ENCODE measurements around the gene BRAT1.

The BRAT1 gene

DNA sequence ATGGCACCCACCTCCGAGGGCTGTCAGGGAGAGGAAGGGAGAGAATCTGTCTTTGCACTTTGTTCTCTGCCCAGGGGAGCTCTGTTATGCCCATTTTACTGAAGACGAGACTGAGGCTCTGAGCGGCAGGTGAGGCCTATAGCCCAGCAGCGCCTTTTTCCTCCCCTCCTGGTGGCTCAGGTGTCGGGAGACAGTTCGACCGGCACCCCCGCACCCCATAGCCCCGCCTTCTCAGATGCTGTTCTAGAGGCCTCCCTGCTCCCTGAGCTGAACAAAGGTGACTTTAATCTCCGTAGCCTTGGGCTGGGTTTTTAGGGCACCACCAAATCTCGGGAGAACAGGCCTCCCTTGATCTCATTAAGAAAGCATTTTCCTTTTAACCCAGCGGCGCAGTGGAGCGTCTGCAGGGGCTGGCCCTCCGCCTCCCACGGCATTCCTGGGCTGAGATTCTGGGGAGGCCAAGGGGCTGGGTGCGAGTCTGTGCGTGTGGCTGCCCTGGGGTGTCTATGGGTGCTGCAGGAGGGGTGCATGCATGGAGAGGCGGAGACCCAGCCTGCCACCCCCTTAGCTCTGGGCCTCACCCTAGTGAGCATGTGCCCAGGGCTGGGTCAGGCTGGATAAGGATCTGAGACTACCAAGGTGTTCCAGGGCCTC is 32.4 kb downstream of the BRAT1 start:
- peak; percentile 85 for DNase-seq

- DNase-seq: no peak
These were observed 33.3 kb downstream of the BRAT1 start for GRCh38 chr7:2521952-2522591.

DNA sequence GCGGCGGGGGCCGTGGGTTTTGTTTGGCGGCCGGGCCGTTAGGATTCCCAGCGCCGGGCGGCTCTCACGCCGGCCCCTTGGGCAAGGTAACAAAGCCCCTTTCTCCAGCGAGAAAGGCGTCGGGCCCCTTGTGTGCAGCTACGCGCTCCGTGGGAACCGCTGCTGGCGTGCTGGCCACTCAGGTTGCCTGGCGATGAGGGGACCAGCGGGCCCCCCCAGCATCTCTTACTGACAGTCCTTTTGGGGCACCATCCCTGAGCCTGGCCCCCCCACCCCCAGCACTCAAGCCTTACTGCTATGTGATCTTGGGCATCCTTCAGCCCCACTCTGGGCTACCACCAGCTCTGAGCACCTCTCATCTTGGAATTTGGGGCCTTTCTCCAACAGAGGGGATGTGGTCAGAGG is 34.0 kb downstream of the BRAT1 start:
- DNase-seq: no peak

DNA sequence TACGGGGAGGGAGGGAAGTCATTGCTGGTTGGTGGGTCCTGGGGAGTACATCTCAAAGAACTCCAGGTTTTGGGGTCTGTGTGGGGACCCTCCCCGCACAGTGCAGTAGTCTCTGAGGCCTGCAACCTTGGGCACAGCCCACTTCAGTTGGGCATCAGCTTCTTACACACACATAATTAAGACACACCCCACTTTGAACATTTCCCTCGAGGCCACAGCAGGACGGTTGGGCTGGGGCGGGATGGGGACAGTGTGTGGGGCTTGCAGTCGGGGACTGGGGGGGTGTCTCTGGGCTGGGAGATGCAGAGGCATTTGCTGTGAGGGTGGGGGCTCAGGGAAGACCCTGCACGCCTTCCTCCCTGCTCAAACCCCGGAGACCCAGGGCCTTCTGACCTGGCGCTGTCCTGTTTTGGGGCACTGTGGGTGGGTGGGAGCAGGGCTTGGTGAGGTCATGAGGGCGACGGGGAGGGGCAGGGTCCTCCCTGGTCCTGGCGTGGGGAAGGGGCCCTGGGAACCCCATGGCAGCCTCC is 34.5 kb downstream of the BRAT1 start:
- DNase-seq: no peak

DNA sequence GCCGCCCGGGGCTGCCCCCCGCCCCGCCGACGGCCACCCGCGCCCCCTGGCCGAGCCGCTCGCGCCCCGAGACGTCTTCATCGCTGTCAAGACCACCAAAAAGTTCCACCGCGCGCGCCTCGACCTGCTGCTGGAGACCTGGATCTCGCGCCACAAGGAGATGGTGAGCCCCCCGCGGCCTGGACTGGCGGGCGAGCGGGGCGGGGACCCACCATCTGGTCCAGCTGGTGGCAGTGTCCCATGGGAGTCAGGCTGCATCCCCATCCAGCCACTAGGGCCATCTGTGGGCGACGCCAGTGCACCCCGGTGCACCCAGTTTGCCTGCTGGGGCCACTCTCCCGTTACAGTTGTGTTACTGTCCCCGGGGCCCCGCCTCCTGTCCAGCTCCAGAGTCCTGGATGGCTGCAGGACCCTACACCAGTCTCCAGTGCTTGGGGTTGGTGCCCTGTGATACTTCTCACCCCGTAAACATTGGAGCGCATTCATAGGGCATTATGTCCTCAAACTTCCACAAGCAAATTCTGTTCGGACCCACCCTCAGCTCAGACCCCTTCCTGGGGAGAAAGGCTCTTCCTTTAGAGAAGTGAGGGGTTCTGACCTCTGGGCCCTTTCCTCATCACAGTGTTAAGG is 35.1 kb downstream of the BRAT1 start:
- DNase-seq: peak; percentile 67

DNA sequence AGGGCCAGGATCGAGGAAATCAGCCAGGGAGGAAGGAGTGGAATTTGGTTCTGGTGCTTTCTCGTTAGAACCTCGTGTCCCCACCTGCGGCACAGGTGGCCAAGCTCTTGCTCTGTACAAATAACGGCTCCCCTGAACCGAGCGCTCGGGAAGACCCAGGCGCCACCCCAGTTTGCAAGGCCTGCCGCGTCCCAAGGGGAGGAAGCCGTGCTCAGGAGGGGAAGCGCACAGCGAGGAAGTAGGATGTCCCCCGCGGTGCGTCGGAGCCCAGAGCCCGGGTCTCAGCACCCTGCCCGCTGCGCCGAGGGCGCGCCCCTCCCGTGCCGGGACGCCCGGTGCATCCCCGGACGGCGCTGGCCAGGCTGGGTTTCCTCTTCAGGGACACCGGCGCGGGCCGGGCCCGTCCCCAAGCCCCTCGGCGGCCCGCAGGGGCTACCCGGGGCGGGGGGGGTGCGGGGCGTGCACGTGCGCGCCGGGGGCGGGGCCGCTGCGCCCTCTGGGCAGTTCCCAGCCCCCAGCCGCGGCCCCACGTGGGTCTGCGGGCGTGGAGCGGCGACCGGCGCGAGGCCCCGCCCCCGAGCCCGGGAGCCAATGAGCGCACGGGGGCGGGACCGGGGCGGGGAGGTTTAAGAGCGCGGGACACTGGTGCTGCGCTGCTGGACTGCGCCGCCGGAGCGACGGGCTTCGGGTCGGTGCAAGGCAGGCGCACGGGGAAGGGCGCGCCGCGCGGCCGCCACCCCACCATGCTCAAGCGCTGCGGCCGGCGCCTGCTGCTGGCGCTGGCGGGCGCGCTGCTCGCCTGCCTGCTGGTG is 36.0 kb downstream of the BRAT1 start, which contains the start of gene LFNG:
Gene LFNG, plus strand, starts transcription at position 656 of the 812 bp plus-strand sequence. Its CDS starts 88 bp downstream, at position 744.
- peak; percentile 99 for DNase-seq

- DNase-seq: no peak
These were observed 36.6 kb downstream of the BRAT1 start for GRCh38 chr7:2518737-2519118.

DNA sequence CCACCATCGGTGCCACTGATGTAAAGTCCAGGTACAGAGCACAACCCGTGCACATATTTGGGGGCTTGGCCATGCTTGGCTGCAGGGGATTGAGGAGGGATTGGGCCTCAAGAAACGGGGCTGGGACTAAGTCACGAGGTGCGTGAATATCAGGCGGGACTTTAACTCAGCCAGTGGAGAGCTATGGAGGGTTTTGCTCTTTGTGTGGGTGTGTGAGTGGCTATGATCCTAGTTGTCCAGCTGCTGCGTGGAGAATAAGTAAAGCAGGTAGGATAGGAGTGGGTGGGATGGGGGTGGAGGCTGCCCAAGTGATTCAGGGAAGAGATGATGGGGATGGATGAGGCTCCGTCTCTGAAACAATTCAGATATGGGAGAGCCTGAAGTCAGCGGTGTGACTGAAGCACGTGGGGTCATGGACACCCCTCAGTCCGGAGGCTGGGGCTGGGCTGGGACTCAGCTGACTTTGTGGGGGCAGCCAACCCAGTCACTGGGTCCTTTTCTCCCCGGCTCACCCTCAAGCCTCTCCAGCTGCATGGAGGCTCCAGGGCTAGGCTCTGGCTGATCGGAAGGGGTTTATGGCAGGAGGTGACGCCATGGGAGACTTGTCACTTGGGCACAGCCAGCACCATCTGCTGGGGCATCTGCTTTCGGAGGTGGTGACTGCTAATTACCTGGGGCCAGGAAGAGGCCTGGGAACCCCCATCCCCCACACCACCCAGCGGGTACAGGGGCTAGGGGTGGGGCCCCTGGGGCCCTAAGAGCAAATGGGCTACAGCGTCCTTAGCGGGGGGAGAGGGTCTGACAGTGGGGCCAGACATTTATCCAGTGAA is 37.4 kb downstream of the BRAT1 start:
- peak; percentile 85 for DNase-seq

- DNase-seq: no peak
These were observed 38.3 kb downstream of the BRAT1 start for GRCh38 chr7:2517026-2517425.

DNA sequence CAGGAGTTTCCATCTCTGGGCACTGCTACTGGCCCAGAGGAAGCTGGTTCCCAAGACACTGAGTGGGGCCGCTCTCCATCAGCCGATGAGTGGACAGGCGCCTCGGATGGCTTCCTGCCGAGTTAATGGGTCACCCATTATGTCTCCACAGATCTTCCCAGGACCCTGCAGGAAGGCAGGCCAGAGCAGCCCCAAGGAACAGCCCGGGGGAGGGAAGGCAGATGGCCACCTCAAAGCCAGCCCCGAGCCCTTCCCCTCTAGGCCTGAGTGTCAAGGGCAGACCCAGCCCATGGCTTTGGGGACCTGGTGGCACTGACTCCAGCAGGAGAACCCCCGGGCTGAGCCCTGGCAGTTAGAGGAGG is 39.1 kb downstream of the BRAT1 start:
- DNase-seq: no peak

DNA sequence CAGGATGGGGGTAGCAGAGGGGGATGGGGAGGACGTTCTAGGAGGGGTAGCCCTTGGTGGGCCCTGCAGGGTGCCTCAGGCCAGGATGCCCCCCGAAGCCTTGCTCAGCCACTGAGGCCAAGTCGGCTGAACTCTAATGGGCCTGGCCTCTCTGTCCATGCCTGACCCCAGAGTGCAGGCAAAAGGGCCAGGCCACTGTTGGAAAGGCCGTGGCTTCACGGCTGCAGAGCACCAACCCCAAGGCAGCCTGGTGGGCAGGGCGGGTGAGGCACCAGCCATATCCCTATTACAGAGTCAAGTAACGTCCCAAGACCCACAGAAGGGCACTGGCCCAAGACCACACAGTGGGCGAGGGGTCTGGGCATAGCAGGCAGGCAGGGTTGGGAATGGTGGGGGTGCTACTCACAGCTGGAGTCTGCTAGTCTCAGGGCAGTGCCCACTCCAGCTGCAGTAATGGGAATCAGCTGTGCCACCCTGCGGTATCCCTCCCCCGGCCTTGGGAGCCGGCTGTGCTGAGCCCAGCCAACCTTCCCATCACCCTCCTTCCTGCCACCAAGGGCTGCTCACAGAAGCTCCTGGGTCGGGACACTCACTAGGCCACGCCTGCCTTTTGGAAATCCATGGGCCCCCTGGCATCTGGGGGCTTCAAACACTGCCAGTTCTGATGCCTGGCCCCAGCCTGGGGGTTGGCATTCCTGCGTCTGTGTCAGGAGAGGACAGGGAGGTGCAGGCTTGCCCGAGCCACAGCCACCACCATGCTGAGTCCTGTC is 39.7 kb downstream of the BRAT1 start:
- DNase-seq: no peak

DNA sequence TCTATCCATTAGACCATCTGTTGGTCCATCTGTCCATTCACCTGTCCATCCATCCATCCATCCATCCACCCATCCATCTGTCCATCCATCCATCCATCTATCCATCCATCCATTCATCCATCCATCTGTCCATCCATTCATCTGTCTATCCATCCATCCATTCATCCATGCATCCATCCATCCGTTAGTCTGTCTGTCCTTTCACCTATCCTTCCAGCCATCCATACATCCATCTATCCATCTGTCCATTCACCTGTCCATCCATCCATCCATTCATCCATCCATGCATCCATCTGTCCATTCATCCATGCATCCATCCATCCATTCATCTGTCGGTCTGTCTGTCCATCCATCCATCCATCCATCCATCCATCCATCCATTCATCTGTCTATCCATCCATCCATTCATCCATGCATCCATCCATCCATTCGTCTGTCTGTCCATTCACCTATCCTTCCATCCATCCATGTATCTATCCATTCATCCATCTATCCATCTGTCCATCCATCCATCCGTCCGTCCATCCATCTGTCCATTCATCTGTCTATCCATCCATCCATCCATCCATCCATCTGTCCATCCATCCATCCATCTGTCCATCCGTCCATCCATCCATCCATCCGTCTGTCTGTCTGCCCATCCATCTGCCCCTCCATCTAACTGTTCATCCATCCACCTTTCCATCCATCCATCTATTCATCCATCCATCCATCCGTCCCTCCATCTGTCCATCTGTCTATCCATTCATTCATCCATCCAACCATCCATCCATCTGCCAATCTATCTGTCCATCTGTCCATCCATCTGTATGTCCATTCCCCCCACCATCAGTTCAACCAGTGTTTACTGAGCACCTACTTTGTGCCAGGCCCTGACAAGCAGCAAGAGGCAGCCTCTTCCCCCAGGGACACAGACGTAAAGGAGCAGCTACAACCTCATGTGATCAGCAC is 40.6 kb downstream of the BRAT1 start:
- no peak for DNase-seq

DNA sequence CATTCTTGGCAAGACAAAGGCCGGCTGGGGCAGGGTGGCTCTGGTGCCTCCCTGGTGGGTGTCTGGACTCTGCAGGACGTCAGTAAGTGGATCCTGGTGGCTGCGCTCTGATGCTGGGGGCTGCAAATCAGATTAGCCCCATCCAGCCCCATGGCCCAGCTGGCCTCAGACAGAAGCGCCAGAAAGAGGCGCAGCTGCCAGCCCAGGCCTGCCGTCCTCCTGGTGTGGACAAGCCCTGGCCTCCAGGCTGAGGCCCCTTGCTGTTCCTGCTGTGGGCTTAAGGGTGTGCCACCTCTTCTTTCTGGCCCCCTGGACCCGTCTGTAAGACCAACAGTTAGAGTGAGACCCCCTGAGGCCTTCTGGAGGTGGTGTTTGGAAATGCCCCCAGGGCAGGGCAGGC is 41.6 kb downstream of the BRAT1 start:
- DNase-seq: no peak

- DNase-seq: no peak
These were observed 42.6 kb downstream of the BRAT1 start for GRCh38 chr7:2512713-2513112.

- DNase-seq: peak; percentile 65
These were observed 43.1 kb downstream of the BRAT1 start for GRCh38 chr7:2512179-2512661.

GRCh38 chr7:2511769-2512168 is 43.6 kb downstream of the BRAT1 start:
- no peak for DNase-seq

DNA sequence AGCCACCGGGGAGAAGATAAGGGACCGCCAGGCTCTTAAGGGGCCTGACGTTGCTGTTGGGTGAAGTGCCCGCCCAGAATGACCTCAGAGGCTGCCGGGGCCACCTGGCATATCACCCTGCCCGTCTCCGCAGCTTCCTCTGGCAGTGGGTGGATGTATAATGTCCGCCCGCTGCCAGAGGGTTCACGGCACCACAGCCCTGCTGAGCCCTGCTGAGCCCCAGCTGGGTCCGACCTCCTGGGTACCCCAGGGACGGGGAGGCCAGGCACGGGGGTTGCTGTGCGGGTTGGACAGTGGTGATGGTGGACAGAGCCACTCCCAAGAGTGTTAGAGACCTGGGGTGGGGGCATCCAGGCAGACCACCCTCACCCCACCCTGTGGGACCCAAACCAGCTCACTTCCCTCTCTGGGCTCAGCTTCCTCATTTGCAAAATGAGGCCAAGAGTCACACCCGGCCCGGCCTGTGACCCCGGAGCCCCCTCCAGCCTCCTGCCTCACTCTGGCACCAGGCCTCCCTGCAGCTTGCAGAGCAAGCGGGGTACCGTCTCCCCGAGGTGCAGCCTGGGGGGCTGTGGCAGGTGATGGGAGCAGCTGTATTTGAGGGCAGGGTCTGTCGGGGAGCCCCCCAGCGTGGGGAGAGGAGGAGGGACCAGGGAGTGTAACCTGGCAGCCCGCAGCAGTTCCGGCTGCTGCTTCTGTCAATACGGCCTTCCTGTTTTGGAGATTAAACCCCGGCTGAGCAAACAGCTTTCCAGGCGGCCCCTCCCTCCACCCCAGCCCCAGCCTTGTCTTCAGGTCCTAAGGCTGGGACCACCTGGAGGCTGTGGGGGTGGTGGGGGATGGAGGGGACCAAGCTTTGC is 44.2 kb downstream of the BRAT1 start:
- peak; percentile 90 for DNase-seq

DNA sequence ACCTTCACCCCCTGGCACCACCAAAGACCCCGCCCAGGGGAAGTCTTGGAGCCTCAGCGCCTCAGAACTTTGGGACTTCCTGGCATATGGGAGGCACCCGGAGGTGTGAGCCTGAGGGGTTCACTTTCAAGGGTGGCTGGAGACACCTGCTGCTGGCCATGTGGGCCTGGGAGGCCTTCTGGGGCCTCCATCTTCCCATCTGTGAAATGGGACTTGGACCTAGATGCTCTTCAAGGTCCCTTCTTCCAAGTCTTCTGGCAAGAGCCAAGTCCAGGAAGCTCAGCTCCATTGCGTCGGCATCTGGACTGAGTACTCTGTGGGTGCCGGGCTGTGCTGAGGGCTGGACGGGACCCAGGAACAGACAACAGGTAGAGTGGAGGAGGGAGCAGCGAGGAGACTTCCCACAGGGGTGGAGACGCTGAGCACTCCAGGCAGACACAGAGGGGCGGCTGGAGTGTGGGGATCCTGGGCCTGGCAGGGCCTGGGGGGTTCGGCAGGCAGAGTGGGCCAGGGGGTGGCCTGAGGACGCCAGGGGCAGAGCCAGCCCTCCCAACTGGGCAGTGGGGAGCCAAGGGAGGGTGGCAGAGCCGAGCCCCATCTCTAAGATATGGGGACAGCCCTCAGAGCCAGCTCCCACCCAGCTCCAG is 45.1 kb downstream of the BRAT1 start:
- DNase-seq: no peak
